Measurements from ENCODE around the gene ACAA1.

DNA sequence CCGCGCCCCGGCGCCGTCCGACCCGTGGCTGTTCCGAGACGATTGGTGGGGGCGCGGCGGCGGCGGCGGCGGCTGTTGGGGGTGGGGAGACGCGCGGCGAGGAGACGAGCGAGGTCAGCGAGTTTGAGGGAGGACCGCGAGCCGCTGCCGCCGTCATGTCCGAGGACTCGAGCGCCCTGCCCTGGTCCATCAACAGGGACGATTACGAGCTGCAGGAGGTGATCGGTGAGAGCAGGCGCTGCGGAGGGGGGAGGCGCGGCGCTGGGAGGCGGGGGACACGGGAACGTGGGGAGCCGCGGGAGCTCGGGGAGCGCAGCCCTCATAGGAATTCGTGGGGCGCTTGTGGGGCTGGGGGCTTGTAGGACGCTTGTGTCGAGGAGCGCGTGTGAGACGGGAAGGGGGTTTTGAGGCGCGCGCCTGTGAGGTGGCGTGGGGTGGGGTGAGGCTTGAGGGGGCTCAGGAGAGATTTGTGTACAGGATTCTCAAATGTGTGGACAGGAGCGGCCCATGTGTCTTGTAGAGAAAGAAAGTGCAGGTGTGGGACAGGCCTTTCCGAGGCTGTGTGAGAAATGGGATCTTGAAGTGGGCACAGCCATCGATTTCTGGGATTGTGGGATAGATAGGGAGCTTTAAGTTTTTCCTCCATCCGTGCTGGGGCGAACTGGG, 28.9 kb upstream of the ACAA1 start:
- TF ChIP-seq SP1 (IDR thresholded peaks at IDR 0.05): no peak
- no peak for TF ChIP-seq SP1 (CRISPR knock-in tag; IDR thresholded peaks at IDR 0.05)
- TF ChIP-seq SRF (IDR thresholded peaks at IDR 0.05; ENCODE audit: low read depth, low read length): no peak
- TF ChIP-seq CHD4 (IDR thresholded peaks at IDR 0.05; ENCODE audit: borderline replicate concordance, low read length): no peak
- TF ChIP-seq ETV5 (CRISPR knock-in tag; IDR thresholded peaks at IDR 0.05; ENCODE audit: borderline replicate concordance): no peak
- no peak for TF ChIP-seq SNAPC5 (CRISPR knock-in tag; IDR thresholded peaks at IDR 0.05; ENCODE audit: borderline replicate concordance)
- TF ChIP-seq, protein P1, sequence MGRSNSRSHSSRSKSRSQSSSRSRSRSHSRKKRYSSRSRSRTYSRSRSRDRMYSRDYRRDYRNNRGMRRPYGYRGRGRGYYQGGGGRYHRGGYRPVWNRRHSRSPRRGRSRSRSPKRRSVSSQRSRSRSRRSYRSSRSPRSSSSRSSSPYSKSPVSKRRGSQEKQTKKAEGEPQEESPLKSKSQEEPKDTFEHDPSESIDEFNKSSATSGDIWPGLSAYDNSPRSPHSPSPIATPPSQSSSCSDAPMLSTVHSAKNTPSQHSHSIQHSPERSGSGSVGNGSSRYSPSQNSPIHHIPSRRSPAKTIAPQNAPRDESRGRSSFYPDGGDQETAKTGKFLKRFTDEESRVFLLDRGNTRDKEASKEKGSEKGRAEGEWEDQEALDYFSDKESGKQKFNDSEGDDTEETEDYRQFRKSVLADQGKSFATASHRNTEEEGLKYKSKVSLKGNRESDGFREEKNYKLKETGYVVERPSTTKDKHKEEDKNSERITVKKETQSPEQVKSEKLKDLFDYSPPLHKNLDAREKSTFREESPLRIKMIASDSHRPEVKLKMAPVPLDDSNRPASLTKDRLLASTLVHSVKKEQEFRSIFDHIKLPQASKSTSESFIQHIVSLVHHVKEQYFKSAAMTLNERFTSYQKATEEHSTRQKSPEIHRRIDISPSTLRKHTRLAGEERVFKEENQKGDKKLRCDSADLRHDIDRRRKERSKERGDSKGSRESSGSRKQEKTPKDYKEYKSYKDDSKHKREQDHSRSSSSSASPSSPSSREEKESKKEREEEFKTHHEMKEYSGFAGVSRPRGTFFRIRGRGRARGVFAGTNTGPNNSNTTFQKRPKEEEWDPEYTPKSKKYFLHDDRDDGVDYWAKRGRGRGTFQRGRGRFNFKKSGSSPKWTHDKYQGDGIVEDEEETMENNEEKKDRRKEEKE (IDR thresholded peaks at IDR 0.05): no peak
- no peak for TF ChIP-seq SRSF4 (IDR thresholded peaks at IDR 0.05; ENCODE audit: low read depth, low read length, poor library complexity, severe bottlenecking)
